ENCODE measurements around the gene ARHGAP15. TPM values are rescaled to one million over a fixed set of nuclear protein-coding genes. Genes with fewer than 3 reads are reported as not detected.

The ARHGAP15 gene
- polyA plus RNA-seq, 1 experiment: not detected

DNA sequence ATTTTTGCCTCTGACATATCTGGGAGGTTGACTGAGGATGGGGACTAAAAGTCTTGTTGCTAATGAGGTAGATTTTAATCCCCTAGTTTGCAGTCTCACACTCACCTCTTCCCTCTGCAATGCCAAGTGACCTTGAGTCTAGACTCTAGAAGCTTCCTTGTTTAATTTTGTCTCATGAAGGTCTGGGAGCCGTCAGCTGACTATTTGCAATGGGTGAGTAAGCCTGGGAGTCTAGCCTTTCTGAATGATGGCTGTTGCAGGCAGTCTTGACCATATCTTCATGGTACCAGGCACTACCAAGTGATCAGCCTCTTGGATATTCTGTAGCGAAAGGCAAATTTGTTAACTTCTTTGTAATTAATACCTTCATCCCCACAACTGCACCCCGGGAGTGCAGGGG lies 61.2 kb downstream of the ARHGAP15 start:
- TF ChIP-seq, protein P1, sequence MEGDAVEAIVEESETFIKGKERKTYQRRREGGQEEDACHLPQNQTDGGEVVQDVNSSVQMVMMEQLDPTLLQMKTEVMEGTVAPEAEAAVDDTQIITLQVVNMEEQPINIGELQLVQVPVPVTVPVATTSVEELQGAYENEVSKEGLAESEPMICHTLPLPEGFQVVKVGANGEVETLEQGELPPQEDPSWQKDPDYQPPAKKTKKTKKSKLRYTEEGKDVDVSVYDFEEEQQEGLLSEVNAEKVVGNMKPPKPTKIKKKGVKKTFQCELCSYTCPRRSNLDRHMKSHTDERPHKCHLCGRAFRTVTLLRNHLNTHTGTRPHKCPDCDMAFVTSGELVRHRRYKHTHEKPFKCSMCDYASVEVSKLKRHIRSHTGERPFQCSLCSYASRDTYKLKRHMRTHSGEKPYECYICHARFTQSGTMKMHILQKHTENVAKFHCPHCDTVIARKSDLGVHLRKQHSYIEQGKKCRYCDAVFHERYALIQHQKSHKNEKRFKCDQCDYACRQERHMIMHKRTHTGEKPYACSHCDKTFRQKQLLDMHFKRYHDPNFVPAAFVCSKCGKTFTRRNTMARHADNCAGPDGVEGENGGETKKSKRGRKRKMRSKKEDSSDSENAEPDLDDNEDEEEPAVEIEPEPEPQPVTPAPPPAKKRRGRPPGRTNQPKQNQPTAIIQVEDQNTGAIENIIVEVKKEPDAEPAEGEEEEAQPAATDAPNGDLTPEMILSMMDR (IDR thresholded peaks at IDR 0.05; ENCODE audit: insufficient read depth, low read depth, low read length): no peak
- Histone ChIP-seq H3K4me3 (ENCODE audit: low read depth, low read length) (no peak overlapping the region), H3K27me3 (ENCODE audit: control insufficient read depth, insufficient read depth, low read length) (no peaks in the 10 kb centered on the region), H3K36me3 (ENCODE audit: control insufficient read depth, insufficient read depth, low read length) (no peaks in the 10 kb centered on the region)
- POLR2A ChIA-PET: no interaction called here
- CTCF ChIA-PET: no interaction called here
- DNase-seq (ENCODE audit: low read depth): no peak

DNA sequence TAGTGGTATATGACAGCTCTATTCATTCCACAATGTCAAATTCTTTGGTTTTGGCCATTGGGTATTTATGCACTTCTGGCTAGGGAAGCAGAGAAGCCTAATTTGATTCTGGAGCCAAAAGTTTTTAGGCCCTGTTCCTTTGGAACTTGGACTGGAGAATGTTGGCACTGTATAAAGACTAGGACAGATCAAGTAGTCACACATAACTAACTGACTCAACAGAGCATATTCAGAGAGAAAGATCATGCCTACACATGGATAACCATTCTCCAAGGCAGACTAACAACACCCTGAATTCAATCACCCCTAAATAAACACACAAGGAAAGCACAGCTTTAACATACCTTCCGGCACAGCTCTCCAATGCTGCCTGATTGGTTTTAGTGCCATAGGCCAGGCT lies 62.9 kb downstream of the ARHGAP15 start:
- no peak overlapping the region for H3K4me3 ChIP-seq (ENCODE audit: low read depth, low read length)
- no peaks in the 10 kb centered on the region for H3K36me3 ChIP-seq (ENCODE audit: control insufficient read depth, insufficient read depth, low read length)
- no peaks in the 10 kb centered on the region for H3K27me3 ChIP-seq (ENCODE audit: control insufficient read depth, insufficient read depth, low read length)
- no peak for DNase-seq (ENCODE audit: low read depth)
- TF ChIP-seq, protein P1 (IDR thresholded peaks at IDR 0.05; ENCODE audit: insufficient read depth, low read depth, low read length): no peak
- CTCF ChIA-PET: no interaction called here
- POLR2A ChIA-PET: no interaction called here

DNA sequence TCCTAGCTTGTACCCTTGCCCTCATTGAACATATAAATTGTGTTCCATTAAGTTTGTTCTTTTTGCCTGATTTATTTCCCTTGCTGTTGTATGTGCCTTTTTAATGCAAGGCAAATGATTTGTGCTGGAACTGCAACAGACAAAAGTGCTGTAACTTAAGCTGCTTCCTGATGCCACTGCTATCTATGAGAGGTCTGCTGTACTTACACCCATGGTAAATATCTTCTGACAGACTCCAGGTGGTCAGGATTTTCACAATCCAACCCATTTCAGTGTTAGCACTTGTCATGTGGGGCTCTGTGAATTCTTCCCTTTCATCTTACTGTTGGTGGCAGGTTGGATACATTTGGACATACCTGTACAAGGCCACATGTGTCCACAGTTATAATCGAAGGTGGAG lies 63.5 kb downstream of the ARHGAP15 start:
- ChIA-PET POLR2A (no interaction called here), CTCF (no interaction called here)
- Histone ChIP-seq H3K36me3 (ENCODE audit: control insufficient read depth, insufficient read depth, low read length) (no peaks in the 10 kb centered on the region), H3K27me3 (ENCODE audit: control insufficient read depth, insufficient read depth, low read length) (no peaks in the 10 kb centered on the region), H3K4me3 (ENCODE audit: low read depth, low read length) (no peak overlapping the region)
- TF ChIP-seq, protein P1 (IDR thresholded peaks at IDR 0.05; ENCODE audit: insufficient read depth, low read depth, low read length): no peak
- no peak for DNase-seq (ENCODE audit: low read depth)

DNA sequence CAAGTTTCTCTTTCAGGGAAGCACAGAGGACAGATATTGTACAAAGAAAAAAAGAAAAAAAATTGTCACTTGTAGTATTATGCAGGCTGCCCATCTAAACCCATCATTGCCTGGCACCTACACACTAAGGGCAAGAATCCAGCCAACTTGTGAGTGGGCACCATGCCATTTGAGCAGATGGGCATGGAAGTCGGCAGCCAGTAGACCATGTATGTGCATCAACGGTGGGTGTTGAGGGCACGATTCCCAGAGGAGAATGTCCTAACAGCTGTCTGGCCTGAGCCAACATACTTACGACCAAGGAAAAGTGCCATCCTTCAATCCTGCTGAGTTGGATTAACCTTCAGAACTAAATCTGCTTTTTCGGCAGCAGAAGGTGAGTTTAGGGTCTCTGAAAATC lies 63.9 kb downstream of the ARHGAP15 start:
- CTCF ChIA-PET: no interaction called here
- H3K36me3 ChIP-seq (ENCODE audit: control insufficient read depth, insufficient read depth, low read length): no peaks in the 10 kb centered on the region
- no peak for DNase-seq (ENCODE audit: low read depth)
- TF ChIP-seq, protein P1 (IDR thresholded peaks at IDR 0.05; ENCODE audit: insufficient read depth, low read depth, low read length): no peak
- no peaks in the 10 kb centered on the region for H3K27me3 ChIP-seq (ENCODE audit: control insufficient read depth, insufficient read depth, low read length)
- POLR2A ChIA-PET: no interaction called here
- no peak overlapping the region for H3K4me3 ChIP-seq (ENCODE audit: low read depth, low read length)

DNA sequence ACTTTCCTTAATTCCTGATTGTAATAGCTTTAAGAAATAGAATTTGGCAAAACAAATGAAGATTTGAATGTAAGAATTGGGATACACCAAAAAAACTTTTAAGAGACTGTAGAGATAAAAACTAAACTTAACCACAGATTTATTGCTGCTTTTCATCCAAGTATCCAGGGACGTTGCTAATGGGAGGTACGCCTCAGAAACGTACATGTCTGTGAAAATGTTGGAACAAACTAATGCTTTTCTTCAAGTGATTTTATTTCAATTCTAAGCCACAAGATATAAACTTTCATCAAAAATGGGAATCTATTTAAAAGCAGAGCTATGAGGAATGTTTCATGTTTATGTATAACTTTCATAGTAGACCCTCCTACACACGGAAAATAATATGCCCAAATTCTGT lies 66.3 kb downstream of the ARHGAP15 start:
- DNase-seq (ENCODE audit: low read depth): no peak
- Histone ChIP-seq H3K27me3 (ENCODE audit: control insufficient read depth, insufficient read depth, low read length) (no peaks in the 10 kb centered on the region), H3K4me3 (ENCODE audit: low read depth, low read length) (no peak overlapping the region), H3K36me3 (ENCODE audit: control insufficient read depth, insufficient read depth, low read length) (no peaks in the 10 kb centered on the region)
- TF ChIP-seq, protein P1 (IDR thresholded peaks at IDR 0.05; ENCODE audit: insufficient read depth, low read depth, low read length): no peak
- POLR2A ChIA-PET: no interaction called here
- CTCF ChIA-PET: no interaction called here
